HTERT RPE-1 (cell line): Measurements from ENCODE around the gene MYOG.

ENCODE experiments used
- in situ Hi-C: fragments of 300-500 bp; cut with MboI; formaldehyde crosslinking; loops from 4 replicates; pipeline ENCODE4 v1.14.3; 2020; ENCODE audit warnings: low sequenced_read_pairs

MYOG gene

DNA sequence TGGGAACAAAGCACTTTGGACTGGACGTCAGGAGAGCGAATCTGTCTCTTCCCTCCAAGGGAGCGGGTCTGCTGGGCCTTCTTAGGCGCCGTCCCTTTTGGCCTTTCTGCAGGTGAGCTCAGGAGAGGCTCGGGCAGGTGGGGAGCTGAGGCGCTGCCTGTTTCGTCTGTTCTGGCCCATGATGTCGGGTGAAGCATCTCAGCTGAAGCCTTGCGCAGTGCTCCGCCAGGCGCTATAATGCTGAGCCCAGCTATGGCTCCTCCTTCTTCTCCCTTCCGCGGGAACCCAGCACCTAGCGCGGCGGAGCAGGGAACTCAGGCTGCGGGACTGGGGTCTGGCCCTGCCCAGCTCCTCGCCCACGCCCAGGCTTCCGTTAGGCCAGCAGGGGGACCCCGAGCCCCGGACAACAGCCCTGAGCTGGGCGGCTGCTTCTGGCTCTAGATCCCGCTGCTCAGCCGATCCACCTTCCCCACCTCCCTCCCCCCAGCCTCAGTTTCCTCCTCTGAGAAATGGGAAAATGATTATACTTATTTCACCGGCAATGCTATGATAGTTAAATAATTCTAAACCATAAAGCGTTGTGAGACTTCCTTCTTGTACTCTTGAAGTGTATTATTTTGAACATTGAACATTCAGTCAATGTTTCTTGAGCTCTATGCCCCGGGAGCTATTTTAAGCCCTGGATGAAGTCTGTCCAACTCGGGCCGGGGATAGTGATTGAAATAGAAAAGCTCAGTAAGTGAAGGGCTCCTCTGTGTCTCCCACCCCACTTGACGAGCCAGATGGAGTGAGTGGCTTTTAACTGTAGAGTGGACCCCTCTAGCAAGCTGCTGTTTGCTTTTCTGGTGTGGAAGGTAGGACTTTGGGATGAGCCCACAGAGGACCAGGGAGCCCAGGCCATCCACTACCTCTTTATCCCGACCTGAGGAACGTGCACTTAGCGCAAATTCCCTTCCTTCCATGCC, 32.1 kb upstream of the MYOG start:
- in situ Hi-C loops, result no loop called here

DNA sequence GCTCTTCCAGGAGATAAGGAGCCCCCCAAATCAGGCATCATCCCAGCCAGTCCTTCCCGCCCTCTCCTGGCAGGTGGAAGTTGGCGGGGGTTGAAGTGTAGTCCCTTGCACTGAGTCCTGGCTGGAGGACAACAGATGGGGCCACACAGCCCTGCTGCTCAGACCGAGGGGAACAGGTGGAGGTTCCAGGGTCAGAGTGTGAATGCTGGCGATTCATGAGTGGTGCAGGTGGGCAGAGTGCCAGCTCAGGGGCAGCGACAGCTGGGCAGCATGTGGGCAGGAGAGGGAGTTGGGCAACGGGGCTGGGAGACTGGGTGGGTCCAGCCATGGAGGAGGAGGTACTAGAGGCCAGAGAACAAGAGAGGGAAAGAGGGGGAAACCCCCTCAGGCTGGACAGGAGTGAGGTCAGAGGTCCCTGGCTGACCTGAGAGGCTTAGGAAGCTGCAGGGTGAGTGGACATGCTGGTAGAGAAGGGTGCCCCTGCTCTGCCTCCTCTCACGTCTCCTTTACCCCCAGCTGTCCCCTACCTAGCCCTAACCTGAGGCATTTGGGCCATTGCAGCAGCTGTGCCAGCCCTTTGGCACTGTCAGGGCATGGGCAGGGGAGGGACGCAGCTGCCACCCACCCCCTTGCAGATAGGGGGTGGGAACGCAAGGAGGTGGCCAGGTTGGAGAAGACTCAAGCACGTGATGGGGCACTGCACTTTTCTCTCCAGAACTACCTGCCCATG, 30.4 kb upstream of the MYOG start:
- in situ Hi-C loops, result no loop called here

DNA sequence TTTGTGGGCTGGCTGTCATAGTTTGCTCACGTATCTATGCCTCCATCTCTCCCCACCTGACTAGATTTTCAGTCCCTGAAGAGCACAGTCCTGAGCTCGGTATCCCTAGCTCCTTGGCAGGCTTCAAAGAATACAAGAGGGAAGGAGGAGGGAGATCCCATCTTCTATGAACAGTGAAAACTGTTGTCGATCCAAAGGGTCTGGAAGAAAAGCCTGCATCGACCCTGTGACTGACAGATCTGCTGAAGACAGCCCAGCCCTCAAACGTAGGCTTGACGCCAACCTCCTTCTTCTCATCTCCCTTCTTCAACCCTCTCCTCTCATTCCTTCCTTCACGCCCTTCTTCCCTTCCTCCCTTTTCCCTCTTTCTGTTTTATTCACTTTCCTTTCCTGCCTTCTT, 28.4 kb upstream of the MYOG start:
- in situ Hi-C loops, result no loop called here

DNA sequence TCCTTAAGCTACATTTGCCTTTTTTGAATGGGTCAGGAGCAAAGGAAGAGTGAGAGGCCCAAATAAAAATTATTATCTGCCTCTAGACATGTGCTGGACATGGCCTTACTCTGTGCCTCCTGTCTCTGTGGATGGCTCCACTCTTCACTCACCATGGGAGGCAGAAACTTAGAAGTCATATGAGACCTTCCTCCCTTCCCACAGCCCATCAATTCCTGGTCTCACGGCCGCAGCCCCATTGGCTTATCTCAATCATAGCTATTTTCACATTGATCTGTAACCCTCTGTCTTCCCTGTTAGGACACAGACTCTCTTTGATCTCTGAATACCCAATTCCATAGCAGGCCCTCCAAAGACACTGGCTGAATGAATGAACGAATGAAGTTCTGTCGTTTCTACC, 27.5 kb upstream of the MYOG start:
- in situ Hi-C loops, result no loop called here

DNA sequence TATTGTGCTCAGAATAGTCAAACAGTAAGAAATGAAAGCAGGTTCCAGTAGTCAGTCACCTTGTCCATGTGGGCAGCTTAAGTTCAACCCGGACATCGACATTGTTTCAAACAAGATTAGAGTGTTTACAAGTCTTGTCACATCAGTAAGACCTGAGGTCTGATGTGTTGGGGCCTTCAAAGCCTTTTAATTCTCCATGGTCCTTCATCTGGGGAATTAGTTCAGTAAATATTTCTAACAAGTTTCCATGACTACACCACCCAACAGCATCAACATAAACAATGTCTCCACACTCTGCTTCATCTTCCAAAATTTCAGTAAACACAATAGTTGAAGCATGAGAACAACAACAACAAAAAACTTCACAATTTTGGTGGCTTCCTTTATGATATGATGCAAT, 26.7 kb upstream of the MYOG start:
- in situ Hi-C loops, result no loop called here

DNA sequence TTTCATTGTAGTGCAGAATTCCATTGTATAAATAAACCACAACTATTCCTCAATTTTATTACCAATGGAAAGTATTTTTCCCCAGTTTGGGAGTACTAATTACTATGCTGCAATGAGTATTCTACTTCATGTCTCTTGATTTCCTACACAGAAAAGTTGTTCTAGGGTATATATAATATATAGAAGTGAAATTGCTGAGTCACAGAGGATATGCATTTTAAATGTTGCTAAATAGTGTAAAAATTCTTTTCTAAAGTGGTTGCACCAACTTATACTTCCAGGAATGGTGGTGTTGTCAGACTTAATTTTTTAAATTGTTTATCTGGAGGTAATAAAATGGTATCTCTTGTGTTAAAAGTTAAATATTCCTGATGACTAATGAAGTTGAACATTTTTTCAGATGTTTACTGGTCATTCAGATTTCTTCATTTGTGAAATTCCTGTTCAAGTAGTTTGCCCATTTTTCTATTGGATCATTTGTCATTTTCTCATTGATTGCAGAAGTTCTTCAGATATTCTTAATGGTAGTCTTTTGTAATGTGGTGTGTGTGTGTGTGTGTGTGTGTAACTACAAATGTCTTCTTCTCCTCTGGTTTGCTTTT, 19.1 kb upstream of the MYOG start:
- in situ Hi-C loops, result no loop called here

DNA sequence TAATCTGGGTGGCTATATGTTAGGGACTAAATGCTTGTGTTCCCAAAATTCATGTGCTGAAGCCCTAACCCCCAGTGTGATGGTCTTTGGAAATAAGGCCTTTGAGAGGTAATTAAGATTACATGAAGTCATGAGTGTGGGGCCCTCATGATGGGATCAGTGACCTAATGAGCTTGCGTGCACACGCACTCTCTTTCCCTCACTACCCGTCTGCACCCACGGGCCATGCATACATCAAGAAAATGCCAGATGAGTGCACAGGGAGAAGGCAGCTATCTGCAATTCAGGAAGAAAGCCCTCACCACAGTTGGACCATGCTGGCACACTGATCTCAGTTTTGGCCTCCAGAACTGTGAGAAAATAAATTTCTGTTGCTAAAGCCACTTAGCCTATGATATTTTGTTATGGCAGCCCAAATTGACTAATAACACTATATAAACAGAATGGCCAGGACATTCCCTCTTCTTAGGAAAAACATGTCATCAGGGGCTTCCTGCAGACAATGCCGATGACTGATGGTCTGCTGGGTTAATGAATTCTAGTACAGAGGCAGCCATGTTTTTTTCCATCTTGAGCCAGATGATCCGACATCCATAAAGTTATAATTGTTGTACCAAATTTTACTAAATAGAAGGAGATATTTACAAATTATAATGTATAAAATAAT, 18.1 kb upstream of the MYOG start:
- in situ Hi-C loops, result no loop called here

DNA sequence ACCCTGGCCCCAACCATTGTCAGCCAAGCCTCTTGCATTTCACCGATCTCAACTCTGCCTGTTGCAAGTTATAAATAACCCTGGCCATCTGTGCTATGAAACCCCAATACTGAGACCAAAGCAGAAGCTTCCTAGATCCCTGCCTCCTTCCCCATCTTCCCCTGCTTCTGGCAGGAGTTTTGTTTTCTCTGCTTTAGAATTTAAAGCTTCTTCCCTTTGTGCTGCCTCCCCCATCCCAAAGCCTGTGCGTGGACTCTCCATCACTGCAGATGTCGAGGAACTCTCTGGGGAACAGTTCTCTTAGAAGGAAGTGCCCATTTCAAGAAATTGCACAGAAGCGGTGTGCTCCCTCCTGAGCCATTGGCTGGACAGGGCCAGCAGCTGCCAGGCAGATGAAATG, 17.4 kb upstream of the MYOG start:
- in situ Hi-C loops, result no loop called here

DNA sequence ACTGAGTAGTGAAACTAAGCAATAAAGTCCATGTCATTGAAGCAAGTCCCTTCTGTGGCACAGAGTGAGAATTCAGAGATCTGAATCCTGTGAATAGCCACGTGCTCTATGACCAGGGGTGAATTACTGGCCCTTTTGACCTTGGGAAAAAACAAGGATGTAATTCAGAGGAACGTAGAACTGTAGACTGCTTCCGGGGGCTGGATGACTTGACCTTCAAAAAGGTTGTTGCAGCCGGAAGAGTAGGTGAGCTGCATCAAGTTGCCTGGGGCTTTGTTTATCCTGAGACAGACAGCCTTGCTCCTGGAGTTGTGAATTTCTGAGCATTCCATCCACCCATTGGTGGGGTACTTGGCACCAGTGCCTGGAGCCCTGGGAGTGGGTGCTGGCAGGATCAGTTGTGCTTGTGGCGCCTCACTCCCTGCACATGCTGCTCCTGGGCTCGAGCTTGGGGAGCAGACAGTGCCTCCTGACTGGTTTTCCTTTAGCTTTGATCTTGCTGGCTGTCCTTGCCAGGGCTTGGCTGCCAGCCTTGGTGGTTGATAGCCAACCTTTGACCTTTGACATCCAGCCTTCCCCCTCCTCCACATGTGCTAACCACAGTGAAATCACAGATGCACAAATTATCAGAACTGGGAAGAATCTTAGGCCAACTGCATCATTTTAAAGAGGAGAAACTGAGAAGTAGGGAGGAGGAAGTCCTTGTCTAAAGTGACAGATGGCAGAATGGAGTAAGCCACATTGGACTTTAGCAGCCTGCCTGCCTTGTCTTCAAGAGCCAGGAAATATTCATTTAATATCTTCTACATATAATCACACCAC, 16.2 kb upstream of the MYOG start:
- in situ Hi-C loops, result no loop called here

DNA sequence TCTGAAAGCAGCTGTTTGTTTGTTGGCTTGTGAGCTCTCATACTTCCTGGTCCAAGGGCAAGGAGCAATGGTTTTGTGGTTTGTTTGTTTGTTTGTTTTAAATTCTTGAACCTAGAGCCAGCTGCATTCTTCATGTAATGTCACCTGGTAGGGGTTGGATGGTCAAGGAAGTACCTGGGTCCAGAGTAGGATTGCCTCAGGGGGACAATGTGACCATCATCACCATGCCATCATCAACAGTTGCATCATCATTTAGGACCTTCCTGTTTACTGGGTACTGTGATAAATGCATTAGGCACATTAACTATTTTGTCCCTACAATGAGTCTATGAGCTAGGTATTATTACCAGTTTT, 14.7 kb upstream of the MYOG start:
- in situ Hi-C loops, result no loop called here

DNA sequence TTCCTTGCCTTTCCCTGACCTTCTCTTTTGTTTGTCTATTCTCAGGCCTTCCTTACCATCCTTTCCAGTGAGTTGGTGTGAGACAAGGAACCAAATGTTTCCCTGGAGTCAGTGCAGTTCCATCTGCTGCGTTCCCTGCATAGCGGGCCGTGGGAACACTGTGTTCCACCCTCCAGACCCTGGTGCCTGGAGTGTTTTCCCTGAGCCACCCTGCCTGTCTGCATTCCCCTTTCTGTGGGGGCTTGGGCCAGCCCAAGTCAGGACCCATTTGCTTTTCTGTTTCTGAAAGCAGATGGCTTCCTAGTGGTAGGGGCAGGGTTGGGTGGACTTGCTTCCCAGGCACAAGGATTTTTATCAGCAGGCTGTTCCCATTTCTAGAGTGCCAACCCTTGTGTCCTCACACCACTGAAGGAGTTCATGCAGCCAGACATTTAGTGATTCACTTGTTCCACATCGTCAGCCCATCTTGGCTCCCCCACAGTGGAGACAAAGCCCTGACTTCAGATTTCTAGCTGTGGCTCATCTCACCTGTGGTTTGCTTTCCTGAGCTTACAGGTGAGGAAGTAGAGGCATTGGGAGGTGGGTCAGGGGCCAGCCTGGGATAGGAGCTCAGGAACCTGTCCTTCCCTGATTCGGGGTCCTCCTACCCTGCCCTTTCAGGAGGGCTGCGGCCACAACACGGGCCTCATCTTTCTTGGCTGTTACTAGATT, 14.1 kb upstream of the MYOG start:
- in situ Hi-C loops, result no loop called here

DNA sequence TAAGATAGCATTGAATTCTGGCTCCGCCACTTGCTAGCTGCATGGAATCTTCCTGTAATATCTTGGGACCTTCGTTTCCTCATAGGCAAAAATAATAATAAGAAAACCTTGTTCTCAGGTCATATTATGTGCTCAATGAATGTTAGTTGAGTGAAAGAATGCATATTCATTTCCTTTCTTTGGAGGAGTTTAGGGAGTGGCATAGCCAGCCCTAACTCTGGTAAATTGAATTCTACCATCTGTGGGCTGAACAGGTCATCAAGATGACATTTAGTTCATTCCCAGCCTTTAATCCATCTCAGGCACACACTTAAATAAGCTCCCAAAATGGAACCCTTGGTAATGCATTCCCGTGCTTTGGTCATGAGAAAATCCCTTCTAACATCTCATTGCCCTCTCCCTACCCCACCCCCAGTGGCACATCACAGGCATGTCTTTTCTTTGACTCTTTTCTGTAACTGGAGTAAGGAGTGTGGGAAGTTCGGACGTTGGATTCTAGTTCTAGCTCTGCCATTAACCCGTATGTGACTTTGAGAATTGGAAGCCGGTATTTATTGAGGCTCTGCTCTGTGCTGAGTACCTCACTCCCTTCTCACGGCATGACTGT, 13.2 kb upstream of the MYOG start:
- in situ Hi-C loops, result no loop called here

DNA sequence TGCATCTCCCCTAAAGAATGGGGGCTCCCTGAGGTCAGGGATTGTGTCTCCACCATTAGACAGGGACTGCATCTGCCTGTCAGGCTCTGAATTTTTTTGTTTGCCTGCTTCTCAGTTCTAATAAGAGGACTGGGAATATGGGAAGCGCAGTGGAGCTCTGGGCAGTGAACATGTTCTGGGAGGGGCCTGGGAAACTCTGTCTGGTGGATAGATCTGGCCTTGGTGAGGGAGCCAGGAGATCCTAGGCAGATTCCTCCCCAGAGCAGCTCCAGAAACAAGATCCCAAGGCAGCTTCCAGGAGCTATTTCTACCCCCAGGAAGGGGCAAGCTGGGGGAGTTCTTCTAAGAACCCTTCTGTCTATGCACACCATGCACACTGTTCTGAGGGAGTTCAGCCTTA, 12.6 kb upstream of the MYOG start:
- in situ Hi-C loops, result no loop called here

DNA sequence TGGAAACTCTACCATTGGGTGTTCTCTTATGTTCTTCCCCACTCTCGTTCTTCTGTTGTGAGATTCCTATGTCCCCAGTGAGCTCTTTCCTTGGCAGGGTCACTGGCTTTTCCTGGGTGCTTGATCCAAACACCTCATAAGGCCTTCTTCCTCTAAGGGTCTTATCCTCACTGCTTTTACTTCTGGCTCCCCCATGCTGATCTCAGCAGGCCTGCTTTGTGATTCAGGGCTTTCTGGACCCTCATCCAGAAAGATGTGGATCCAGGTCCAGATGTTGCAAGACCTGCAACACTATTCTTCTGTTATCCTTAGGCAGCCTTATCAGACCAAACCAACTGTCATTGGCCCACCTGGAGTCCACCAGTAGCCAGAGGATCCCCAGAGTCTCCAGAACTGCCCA, 11.2 kb upstream of the MYOG start:
- in situ Hi-C loops, result no loop called here

DNA sequence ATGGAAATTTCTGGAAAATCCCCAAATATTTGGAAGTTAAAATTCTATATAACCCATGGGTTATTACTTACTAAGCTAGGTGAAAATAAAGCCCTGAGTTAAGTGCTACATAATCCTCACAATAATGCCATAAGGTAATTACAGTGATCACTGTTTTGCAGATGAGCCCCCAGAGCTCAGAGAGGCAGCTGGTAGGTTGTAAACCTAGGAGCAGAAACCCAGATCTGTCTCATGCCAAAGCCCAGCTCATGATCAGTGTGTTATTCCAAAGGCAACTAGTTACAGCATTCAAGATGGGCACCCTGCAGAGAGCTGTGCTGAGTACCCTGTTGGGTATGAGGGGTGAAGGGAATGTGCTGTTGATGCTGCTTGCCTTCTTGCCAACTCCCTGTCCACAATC, 10.8 kb upstream of the MYOG start:
- in situ Hi-C loops, result no loop called here

DNA sequence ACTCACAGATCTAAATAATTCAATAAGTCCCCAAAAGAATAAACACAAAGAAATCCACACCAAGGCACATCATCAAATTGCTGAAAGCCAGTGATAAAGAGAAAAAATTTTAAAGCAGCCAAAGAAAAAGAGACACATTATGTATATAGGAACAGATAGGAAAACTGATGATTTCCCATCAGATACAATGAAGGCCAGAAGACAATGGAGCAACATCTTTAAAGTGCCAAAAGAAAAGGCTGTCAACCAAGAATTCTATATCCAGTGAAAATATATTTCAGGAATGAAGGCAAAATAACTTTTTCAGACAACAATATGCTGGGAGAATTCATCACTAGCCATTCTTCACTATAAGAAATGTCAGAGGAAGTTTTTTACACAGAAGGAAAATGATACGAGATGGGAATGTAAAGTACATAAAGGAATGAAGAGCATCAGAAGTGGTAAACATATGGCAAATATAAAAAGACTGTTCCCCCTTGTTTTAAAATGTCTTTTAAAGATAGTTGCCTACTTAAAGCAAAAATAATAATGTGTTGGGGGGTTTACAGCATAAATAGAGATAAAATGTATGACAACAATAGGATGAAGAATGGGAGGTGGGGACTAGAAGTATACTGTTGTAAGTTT, 9.4 kb upstream of the MYOG start:
- in situ Hi-C loops, result no loop called here

DNA sequence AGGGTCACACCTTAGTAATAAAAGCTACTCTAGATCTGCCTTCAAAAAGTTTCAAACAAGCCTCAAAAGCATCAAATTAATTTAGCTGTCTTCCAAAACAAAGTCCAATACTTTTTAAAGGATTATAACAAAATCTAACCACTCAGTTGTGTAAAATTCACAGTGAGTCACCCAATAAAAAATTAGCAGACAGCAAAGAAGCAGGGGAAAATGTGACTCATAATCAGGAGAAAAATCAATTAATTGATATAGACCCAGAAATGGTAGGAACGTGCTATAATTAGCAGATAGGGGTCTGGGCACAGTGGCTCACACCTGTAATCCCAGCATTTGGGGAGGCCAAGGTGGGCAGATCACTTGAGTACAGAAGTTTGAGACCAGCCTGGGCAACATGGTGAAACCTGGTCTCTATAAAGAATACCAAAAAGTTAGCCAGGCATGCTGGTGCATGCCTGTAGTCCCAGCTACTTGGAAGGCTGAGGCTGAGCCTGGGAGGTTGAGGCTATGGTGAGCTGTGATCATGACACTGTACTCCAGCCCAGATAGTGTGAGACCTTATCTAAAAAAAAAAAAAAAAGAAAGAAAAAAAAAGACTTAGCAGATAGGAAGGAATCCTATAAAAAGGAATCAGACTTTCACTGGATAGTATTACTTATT, 8.1 kb upstream of the MYOG start:
- in situ Hi-C loops, result no loop called here

DNA sequence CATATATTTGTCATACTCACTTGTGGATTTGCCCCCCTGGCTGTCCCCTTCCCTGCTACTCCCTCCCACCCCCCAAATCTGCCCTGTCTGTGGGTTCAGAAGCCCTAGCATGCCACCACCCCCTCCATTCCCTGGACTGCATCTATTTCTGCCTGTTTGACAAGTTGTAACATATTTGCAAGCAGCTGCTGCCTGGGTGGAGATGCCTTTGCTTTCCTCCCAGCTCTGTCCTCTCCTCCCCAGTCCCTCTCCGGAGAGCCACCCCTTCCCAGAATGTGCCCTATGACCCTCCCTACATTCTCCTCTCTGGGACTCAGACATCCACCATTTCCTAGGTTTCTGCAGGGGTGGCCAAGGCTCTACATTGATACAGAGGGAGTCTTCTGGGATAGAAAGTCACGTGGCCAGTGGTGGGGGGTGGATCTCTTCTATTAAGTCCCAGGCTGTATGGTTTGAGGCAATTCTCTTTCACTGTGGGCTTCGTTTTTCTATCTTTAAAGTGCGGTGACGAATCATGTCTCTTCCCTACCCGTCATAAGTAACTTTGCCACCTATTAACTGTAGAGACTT, 6.0 kb upstream of the MYOG start:
- in situ Hi-C loops, result no loop called here
